Midbrain (tissue), 1 donor: Measurements from ENCODE around the gene DMXL1.

Experiments
- DNase-seq: peaks from one replicate; lab custom pipeline; 2025; lab: John Stamatoyannopoulos, UW

DMXL1 gene, protein sequence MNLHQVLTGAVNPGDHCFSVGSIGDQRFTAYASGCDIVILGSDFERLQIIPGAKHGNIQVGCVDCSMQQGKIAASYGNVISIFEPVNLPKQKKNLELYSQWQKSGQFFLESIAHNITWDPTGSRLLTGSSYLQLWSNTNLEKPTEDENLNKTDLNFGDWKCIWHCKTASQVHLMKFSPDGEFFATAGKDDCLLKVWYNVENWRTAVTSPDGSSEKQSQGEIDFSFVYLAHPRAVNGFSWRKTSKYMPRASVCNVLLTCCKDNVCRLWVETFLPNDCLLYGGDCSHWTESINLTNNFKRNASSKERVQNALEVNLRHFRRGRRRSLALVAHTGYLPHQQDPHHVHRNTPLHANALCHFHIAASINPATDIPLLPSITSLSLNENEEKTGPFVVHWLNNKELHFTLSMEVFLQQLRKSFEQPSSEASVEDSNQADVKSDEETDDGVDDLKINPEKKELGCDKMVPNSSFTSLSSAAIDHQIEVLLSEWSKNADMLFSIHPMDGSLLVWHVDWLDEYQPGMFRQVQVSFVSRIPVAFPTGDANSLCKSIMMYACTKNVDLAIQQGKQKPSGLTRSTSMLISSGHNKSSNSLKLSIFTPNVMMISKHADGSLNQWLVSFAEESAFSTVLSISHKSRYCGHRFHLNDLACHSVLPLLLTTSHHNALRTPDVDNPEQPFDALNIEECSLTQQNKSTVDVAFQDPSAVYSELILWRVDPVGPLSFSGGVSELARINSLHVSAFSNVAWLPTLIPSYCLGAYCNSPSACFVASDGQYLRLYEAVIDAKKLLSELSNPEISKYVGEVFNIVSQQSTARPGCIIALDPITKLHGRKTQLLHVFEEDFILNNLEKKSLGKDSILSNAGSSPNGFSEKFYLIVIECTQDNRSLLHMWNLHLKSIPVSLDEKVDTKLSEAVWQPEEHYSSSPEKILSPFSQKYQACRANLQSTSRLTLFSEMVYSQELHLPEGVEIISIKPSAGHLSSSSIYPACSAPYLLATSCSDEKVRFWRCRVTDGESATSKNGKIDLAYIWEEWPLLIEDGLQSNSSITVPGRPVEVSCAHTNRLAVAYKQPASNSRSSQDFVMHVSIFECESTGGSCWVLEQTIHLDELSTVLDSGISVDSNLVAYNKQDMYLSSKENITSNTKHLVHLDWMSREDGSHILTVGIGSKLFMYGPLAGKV (N-terminal part only)

GRCh38 chr5:119070828-119071560 is at the start of gene DMXL1:
Gene DMXL1 (plus strand): TSS chr5:119071087. CDS start chr5:119071570, 483 bp downstream.
- DNase-seq, result peak; percentile 99

DNA sequence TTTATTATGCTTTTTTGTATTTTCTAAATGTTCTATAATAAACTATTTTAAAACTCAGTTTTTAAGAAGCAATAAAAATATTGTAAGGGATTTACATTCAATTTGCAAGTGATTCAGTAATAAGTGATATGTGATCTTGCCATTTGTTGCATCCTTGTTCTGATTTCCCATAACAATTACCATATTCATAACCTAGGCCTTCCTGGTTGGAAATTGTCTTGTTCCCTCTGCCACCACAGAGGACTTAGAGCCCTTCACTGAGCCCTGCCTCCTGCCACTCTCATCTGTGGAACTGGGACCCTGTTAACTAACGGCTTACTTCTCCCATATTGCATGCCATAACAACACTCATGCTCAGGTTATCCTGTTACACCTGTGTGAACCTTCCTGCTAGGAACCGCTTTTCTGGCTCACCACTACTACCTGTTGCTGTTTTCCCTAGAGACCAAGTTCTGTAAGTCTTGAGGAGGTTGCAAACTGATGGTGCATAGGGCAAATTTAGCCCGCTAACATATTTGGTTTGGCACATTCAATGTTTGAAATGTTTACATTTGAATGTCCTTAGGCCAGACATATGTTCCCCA is 49.6 kb upstream of the DMXL1 start:
- DNase-seq, result no peak

DNA sequence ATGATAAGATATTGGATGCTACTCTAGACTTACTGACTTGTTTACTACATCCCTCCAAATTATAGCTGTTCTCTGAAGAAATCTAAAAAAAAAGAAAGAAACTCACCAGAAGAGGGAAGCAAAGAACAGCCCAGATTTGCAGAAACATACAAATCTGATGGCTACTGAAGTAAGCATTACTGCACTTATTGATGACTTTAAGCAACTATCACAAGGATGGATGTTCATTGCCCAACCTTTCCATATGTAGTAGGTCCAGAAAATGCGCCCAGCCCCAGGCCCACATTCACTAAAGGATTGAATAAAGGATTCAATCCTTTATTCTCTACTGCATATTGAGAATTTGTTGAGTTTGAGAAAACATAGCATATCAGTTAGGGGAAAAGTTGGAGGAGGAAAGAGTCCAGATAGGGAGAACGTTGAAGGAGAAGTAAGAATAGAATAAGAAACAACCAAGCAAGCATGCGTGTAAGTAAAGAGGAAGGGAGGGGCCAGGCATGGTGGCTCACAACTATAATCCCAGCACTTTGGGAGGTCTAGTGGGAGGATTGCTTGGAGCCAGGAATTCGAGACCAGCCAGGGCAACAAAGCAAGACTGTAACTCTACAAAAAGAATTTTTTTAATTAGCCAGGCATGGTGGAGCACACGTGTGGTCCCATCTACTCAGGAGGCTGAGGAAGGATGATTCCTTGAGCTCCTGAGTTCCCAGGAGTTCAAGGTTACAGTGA is 48.7 kb upstream of the DMXL1 start:
- peak; percentile 65 for DNase-seq

DNA sequence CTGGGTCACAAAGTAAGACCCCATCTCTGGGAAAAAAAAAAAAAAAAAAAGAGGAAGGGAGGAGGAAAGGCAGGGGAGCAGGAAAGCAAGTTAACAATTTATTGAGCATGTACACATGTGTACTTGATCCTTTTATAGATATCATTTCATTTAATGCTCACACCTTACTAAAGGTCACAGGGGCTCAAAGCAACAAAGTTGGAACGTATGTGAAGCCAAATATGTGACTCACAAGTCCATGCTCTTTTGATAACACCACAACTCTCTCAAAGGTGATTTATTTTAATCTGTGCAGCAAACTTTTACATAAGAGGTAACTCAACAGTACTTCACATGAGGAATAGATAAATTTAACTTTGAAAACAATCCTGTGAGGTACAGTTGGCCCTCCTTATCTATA is 48.1 kb upstream of the DMXL1 start:
- DNase-seq, result no peak

- no peak for DNase-seq
Observed at GRCh38 chr5:119028575-119028974, 42.3 kb upstream of the DMXL1 start.

DNA sequence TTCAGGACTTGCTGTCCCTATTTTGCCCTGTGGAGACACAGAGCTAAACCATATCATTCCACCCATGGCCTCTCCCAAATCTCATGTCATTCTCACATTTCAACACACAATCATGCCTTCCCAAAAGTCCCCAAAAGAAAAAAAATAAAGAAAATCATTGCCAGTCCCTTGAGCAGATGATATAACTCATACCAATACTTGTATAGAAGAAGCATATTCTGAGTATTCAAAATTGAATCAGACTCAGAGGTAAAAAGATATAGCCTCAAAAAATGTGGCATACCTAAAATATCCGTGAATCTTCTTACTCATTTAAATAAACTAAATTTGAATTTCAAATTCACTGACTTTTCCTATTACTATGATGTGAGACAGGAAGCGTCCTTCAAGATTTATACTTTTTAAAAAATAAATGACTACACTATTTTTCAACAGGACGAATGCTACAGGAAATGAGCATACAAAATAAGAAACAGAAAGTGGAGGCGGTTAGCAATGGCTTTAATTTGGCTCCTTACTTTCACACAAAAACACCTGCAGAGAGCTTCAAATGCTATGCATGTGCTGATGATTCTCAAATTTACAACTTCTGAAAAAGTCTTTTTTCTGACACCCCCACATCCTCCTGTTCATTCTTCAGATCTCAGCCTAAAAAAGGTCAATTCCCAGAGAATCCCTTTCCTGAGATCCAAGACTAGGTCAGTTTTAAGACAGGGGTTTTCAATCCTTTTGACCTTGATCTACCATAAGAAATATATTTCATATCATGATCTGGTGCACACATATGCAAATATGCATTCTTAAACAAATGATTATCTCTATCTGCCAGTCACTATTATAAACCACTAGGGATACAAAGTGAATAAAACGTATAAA is 39.6 kb upstream of the DMXL1 start:
- DNase-seq, result no peak

DNA sequence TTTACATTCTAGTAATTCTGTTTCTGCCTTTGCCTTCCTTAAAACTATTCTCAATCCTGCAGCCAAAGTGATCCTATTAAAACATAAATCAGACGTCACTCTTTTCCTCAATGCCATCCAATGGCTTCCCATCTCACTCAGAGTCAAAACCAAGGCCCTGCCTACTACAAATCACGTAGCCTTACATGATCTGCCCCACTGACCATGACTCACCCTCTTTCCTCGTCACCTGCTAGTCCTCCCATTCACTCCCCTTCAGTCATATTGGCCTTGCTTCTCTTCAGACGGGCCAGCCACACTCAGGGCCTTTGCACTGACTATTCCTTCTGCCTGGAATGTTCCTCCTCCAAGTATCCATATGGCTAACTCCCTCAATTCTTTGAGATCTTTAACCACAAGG is 39.0 kb upstream of the DMXL1 start:
- no peak for DNase-seq

- no peak for DNase-seq
Observed at GRCh38 chr5:119032656-119033055, 38.2 kb upstream of the DMXL1 start.

GRCh38 chr5:119033135-119033534 is 37.8 kb upstream of the DMXL1 start:
- DNase-seq, result no peak

GRCh38 chr5:119036101-119036762 is 34.7 kb upstream of the DMXL1 start:
- DNase-seq, result no peak

DNA sequence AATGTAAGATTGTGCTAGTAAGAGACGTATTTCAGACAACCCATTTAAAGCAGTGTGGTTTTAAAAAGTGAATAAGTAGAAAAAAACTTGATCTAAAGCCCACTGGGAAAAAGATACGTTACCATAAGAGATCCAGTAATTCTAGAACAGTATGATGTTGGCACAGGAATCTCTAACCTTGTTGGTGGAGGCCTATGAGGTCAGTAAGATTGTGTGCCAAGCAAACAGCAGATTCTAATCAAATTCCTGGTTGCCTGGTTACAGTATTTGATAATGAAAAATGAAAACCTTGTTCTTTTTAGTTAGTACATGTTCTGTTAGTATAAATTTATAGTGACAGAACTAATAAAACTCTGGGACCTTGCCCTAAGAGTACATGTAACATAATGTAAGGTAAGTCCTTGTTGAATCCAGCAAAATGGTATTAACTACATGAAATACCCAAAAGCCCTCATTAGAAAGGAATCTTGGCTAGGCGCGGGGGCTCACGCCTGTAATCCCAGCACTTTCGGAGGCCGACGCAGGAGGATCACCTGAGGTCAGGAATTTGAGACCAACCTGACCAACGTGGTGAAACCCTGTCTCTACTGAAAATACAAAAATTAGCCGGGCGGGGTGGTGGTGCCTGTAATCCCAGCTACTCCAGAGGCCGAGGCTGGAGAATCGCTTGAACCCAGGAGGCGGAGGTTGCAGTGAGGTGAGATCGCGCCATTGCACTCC is 33.2 kb upstream of the DMXL1 start:
- no peak for DNase-seq

DNA sequence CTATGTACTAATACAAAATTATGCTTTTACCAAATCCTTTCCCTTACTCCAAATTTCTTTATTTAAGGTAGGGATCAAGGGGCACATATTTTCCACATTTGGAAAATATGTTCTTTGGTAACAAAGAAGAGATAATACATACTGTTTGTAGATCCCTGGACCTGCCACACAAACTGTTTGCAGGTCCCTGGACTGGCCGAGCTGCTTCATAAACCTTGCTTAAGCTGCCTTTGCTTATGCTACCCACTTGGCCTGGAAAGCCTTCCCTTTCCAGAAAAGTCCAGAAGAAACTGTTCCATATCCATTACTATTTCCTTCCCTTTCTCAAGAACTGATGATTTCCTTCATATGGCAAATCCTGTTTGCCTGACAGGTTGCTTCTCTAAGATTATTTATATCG is 22.6 kb upstream of the DMXL1 start:
- DNase-seq, result no peak

DNA sequence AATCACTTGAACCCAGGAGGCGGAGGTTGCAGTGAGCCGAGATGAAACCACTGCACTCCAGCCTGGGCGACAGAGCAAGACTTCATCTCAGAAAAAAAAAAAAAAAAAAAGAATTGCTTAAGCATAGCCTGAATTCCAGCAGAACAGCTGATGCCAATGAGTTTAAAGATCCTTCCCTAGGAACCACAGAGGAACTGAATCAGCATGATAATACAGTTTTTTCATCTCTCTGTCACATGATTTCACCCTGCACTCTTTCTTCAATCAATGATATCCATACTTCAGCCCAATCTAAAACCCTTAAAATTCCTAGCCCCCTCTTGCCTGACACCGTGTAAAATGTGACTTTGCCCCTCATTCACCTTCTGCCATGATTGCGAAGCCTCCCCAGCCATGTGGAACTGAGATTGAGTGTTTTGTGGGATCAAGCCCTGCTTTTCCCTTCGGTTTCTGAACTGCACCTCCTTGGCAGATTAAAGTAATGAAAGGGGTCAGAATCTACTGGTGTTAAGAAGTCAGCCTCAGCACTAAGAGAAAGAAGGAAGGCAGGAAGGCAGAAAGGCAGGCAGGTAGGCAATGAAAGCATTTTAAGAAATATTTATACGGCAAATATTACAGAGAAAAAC is 20.9 kb upstream of the DMXL1 start:
- DNase-seq, result no peak

DNA sequence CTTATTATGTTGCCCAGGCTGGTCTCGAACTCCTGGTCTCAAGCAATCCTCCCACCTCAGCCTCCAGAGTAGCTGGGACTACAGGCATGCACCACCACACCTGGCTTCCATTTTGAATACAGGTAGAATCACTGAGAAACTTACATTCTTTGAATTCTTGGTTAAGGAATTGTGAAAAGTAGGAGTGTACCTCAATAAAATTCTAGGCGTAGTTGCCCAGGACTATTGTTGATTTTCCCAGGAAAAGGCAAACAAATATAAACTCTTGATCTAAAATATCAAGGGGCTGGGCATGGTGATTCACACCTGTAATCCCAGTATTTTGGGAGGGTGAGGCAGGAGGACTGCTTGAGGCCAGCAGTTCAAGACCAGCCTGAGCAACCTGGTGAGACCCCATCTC is 16.8 kb upstream of the DMXL1 start:
- DNase-seq, result no peak

DNA sequence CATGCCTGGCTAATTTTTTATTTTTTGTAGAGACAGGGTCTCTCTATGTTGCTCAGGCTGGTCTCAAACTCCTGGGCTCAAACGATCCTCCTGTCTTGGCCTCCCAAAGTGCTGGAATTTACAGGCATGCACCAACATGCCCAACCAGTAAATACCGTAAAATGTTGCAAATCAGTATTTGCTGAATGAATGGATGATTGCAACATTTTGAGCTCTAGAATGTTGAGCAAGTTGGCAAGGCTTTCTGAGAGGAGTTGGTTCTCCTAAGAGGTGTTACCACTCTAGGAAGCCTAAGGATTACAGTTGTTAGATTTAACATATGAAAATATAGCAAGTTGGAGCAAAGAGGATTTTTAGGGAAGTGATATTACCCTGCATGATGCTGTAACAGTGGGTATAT is 15.6 kb upstream of the DMXL1 start:
- no peak for DNase-seq

- no peak for DNase-seq
Observed at GRCh38 chr5:119058979-119059529, 11.8 kb upstream of the DMXL1 start.

- DNase-seq, result no peak
Observed at GRCh38 chr5:119059740-119060255, 11.1 kb upstream of the DMXL1 start.
